Endothelial cell of umbilical vein (primary cell): ENCODE measurements around the gene CHID1.

Source experiments
- EZH2 ChIP-seq: IDR thresholded peaks from 2 replicates; pipeline ENCODE4 v1.6.1; 2012; ENCODE audit warnings: borderline replicate concordance, low read depth, mild to moderate bottlenecking, moderate library complexity, low read length, inconsistent platforms; ENCODE audit not compliant: severe bottlenecking
- JUN ChIP-seq: IDR thresholded peaks from 2 replicates; pipeline ENCODE4 v1.6.1; 2011; ENCODE audit warnings: borderline replicate concordance, low read depth; ENCODE audit not compliant: insufficient read length, insufficient read depth
- POLR2A ChIP-seq: IDR thresholded peaks from 2 replicates; pipeline ENCODE4 v1.6.1; 2012; ENCODE audit warnings: low read depth, mild to moderate bottlenecking, control low read depth, low read length
- POLR2AphosphoS5 ChIP-seq: IDR thresholded peaks from 2 replicates; pipeline ENCODE4 v1.6.1; 2012; ENCODE audit warnings: low read depth, mild to moderate bottlenecking, control low read depth, low read length, moderate library complexity; ENCODE audit not compliant: insufficient read depth
- TF ChIP-seq, protein P1 (sequence below): IDR thresholded peaks from 2 replicates; pipeline ENCODE4 v1.6.1; 2011; ENCODE audit not compliant: insufficient read depth, insufficient read length
- TF ChIP-seq, protein P2 (sequence below), 2 donors: IDR thresholded peaks; 1 replicate in 1 of 2; 2 replicates in 1 of 2; pipeline ENCODE4 v1.5.1; 2011; ENCODE audit warnings: low read length in 2 of 2, mild to moderate bottlenecking in 2 of 2, moderate library complexity in 2 of 2, control low read depth in 1 of 2, inconsistent platforms in 1 of 2, low read depth in 1 of 2; ENCODE audit not compliant: insufficient read depth in 1 of 2; ENCODE audit errors: extremely low read depth in 1 of 2

DNA sequence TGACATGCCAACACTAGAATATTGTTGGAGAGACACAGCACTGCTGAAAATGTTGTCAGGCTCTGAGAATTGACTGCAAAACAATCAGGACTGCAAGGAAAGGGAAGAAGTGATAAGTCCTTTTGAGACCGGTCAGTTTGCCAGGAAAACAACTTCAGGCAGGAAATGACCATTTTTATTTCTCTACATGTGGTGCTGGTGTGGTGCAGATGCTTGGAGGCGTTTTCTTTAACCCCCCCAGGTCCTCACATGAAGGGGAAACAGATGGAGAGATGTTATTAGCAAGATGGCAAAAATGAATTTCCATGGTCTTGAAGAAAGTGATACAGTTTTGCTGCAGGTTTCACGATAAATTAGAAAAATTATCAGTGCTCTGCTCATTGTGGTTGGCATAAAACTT lies 20.8 kb upstream of the CHID1 start:
- TF ChIP-seq POLR2A (peak; percentile 58), EZH2 (no peak), POLR2AphosphoS5 (peak; percentile 52), JUN (peak; percentile 35)
- TF ChIP-seq, protein P1, sequence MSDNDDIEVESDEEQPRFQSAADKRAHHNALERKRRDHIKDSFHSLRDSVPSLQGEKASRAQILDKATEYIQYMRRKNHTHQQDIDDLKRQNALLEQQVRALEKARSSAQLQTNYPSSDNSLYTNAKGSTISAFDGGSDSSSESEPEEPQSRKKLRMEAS: no peak
- TF ChIP-seq, protein P2, sequence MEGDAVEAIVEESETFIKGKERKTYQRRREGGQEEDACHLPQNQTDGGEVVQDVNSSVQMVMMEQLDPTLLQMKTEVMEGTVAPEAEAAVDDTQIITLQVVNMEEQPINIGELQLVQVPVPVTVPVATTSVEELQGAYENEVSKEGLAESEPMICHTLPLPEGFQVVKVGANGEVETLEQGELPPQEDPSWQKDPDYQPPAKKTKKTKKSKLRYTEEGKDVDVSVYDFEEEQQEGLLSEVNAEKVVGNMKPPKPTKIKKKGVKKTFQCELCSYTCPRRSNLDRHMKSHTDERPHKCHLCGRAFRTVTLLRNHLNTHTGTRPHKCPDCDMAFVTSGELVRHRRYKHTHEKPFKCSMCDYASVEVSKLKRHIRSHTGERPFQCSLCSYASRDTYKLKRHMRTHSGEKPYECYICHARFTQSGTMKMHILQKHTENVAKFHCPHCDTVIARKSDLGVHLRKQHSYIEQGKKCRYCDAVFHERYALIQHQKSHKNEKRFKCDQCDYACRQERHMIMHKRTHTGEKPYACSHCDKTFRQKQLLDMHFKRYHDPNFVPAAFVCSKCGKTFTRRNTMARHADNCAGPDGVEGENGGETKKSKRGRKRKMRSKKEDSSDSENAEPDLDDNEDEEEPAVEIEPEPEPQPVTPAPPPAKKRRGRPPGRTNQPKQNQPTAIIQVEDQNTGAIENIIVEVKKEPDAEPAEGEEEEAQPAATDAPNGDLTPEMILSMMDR (IDR thresholded peaks at IDR 0.05; ENCODE audit: extremely low read depth in 1 of 2, insufficient read depth in 1 of 2, low read depth in 1 of 2, low read length in 2 of 2): no peak
